DOHH2 (cell line): ENCODE data around the gene EEIG1.

Experiments
- H3F3A ChIP-seq: fragments of 200-600 bp; sonication (generic), shearing (Covaris generic); 2 replicates; pipeline ENCODE4 v1.6.0; 2016; ENCODE audit warnings: antibody characterized with exemption, mild to moderate bottlenecking; ENCODE audit not compliant: control insufficient read depth, insufficient read depth
- H3K27ac ChIP-seq: fragments of 200-600 bp; sonication (generic); 2 replicates; pipeline ENCODE4 v1.5.1; 2014; ENCODE audit warnings: low read depth, mild to moderate bottlenecking, low read length, moderate library complexity
- H3K27me3 ChIP-seq: fragments of 200-600 bp; sonication (generic); 2 replicates; pipeline ENCODE4 v1.6.1; 2014; ENCODE audit warnings: mild to moderate bottlenecking, low read length, mixed read lengths; ENCODE audit not compliant: control insufficient read depth
- H3K36me3 ChIP-seq: fragments of 200-600 bp; sonication (generic); 2 replicates; pipeline ENCODE4 v1.6.1; 2014; ENCODE audit warnings: mild to moderate bottlenecking, low read length, moderate library complexity, mixed read lengths; ENCODE audit not compliant: control insufficient read depth
- H3K4me1 ChIP-seq: fragments of 200-600 bp; sonication (generic); 2 replicates; pipeline ENCODE4 v1.6.1; 2014; ENCODE audit warnings: mild to moderate bottlenecking, low read length, mixed read lengths; ENCODE audit not compliant: control insufficient read depth
- H3K4me2 ChIP-seq: fragments of 200-600 bp; sonication (generic); 2 replicates; pipeline ENCODE4 v1.6.0; 2014; ENCODE audit warnings: mild to moderate bottlenecking, low read length, moderate library complexity
- H3K4me3 ChIP-seq: fragments of 200-600 bp; sonication (generic); 2 replicates; pipeline ENCODE4 v1.5.1; 2014; ENCODE audit warnings: mild to moderate bottlenecking, low read length, mixed read lengths
- H3K79me2 ChIP-seq: fragments of 200-600 bp; sonication (generic); 2 replicates; pipeline ENCODE4 v1.6.1; 2014; ENCODE audit warnings: mild to moderate bottlenecking, low read length, mixed read lengths; ENCODE audit not compliant: control insufficient read depth
- H3K9me2 ChIP-seq: fragments of 200-600 bp; sonication (generic); replicated peaks from 2 replicates; pipeline ENCODE4 v1.6.1; 2014; ENCODE audit warnings: mild to moderate bottlenecking, low read length, mixed read lengths; ENCODE audit not compliant: control insufficient read depth
- H3K9me3 ChIP-seq: fragments of 200-600 bp; sonication (generic); 2 replicates; pipeline ENCODE4 v1.6.1; 2014; ENCODE audit warnings: antibody characterized with exemption, low read length, mixed read lengths; ENCODE audit not compliant: control insufficient read depth, insufficient read depth
- H4K20me1 ChIP-seq: fragments of 200-600 bp; sonication (generic); 2 replicates; pipeline ENCODE4 v1.6.0; 2014; ENCODE audit warnings: low read depth, mild to moderate bottlenecking, antibody characterized with exemption, low read length, moderate library complexity; ENCODE audit not compliant: control insufficient read depth, insufficient read depth
- EZH2phosphoT487 ChIP-seq: fragments of 200-600 bp; sonication (generic); IDR thresholded peaks from 2 replicates; pipeline ENCODE4 v1.6.1; 2017; ENCODE audit warnings: borderline replicate concordance, mild to moderate bottlenecking, antibody characterized with exemption, low read length, moderate library complexity, mixed read lengths
- TF ChIP-seq, protein P1 (sequence below): fragments of 200-600 bp; sonication (generic); IDR thresholded peaks from one replicate; pipeline ENCODE4 v1.5.1; 2014; ENCODE audit warnings: antibody characterized with exemption, mild to moderate bottlenecking, low read depth, low read length; ENCODE audit not compliant: poor library complexity, severe bottlenecking

The EEIG1 gene

DNA sequence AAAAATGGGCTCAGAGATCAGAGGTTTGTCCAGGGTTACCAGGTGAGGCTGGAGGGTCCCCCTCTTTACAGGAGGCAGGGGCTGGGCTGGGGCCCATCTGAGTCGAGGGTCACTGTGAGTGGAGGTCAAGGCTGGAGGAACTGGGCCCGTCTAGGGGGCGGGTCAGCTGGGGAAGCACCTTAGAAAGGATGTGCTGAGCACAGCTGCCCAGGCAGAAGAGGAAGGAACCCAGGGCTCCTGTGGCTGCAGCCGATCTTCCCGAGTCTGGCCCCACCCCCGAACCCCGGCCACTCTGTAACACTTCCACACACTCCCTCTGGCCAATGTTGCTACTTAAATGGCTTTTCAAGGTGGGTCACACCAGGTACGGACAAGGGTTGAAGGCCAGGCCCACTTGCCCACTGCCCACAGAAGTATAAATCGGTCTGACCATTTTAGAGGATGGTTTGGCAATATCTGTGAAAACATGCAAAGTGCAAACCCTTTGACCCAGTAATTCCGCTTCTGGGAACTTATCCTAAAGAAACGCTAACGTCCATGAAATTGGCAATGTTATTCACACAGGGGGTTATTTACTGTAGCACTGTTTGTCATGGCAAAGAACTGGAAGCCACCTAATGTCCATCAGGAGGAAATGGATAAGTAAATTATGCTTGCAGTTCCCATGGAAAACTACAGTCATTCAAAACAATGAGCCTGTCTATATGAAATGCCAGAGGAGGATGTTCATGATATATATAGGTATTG is 30.5 kb upstream of the EEIG1 start:
- H3K4me2 ChIP-seq = peak overlapping the region; percentile 45
- H3K27me3 ChIP-seq = no peaks in the 10 kb centered on the region
- TF ChIP-seq EZH2phosphoT487 = no peak
- TF ChIP-seq, protein P1, sequence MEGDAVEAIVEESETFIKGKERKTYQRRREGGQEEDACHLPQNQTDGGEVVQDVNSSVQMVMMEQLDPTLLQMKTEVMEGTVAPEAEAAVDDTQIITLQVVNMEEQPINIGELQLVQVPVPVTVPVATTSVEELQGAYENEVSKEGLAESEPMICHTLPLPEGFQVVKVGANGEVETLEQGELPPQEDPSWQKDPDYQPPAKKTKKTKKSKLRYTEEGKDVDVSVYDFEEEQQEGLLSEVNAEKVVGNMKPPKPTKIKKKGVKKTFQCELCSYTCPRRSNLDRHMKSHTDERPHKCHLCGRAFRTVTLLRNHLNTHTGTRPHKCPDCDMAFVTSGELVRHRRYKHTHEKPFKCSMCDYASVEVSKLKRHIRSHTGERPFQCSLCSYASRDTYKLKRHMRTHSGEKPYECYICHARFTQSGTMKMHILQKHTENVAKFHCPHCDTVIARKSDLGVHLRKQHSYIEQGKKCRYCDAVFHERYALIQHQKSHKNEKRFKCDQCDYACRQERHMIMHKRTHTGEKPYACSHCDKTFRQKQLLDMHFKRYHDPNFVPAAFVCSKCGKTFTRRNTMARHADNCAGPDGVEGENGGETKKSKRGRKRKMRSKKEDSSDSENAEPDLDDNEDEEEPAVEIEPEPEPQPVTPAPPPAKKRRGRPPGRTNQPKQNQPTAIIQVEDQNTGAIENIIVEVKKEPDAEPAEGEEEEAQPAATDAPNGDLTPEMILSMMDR = no peak
- no peaks in the 10 kb centered on the region for H4K20me1 ChIP-seq
- H3K9me3 ChIP-seq = no peaks in the 10 kb centered on the region
- H3K9me2 ChIP-seq = no peaks in the 10 kb centered on the region
- no peaks in the 10 kb centered on the region for H3K36me3 ChIP-seq
- peaks cover 51% of the 10 kb centered on the region for H3K4me1 ChIP-seq
- H3K79me2 ChIP-seq = peaks cover 6% of the 10 kb centered on the region
- H3K4me3 ChIP-seq = no peak overlapping the region
- no peak overlapping the region for H3K27ac ChIP-seq
- peaks cover 16% of the 10 kb centered on the region for H3F3A ChIP-seq

DNA sequence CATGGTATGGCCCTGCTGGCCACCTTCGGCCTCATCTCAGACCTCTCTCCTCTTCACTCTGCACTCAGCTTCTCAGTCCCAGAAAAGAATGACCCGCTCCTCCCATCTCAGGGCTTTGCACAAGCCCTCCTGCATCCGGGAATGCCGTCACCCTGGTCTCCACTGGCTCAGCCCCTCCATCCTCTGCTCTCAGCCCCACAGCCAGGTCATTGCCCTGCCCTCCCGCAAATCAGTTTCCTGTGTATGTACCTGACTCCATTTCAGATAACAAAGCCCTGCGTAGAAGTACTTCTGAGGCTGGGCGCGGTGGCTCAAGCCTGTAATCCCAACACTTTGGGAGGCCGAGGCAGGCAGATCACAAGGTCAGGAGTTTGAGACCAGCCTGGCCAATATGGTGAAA is 28.9 kb upstream of the EEIG1 start:
- Histone ChIP-seq H3K36me3 (no peaks in the 10 kb centered on the region), H3K27me3 (no peaks in the 10 kb centered on the region), H3K9me2 (no peaks in the 10 kb centered on the region), H3K4me3 (no peak overlapping the region), H3K79me2 (peaks cover 6% of the 10 kb centered on the region), H3K9me3 (no peaks in the 10 kb centered on the region), H3K27ac (no peak overlapping the region), H4K20me1 (no peaks in the 10 kb centered on the region), H3F3A (peaks cover 19% of the 10 kb centered on the region), H3K4me1 (peaks cover 57% of the 10 kb centered on the region), H3K4me2 (no peak overlapping the region)
- TF ChIP-seq, protein P1 = no peak
- TF ChIP-seq EZH2phosphoT487 = no peak

DNA sequence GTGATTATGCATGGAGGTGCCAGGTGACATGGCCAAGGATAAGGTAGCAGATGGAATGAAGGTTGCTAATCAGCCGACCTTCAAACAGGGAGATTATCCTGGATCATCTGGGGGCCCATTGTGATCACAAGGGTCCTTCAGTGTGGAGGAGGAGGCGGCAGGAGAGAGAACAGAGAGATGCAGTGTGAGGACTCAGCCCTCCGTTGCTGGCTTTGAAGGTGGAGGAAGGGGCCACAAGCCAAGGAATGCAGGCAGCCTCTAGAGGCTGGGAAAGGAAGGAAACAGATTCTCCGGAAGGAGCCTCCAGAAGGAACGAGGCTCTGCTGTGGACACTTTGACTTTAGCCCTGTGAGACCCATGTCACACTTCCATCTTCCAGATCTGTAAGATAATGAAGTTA is 27.4 kb upstream of the EEIG1 start:
- H3K36me3 ChIP-seq = no peaks in the 10 kb centered on the region
- peak overlapping the region; percentile 94 for H3K27ac ChIP-seq
- H4K20me1 ChIP-seq = no peaks in the 10 kb centered on the region
- TF ChIP-seq, protein P1 = no peak
- TF ChIP-seq EZH2phosphoT487 = no peak
- H3F3A ChIP-seq = peaks cover 19% of the 10 kb centered on the region
- no peaks in the 10 kb centered on the region for H3K9me3 ChIP-seq
- H3K27me3 ChIP-seq = no peaks in the 10 kb centered on the region
- peaks cover 57% of the 10 kb centered on the region for H3K4me1 ChIP-seq
- no peaks in the 10 kb centered on the region for H3K9me2 ChIP-seq
- H3K4me3 ChIP-seq = peak overlapping the region; percentile 71
- H3K4me2 ChIP-seq = peak overlapping the region; percentile 90
- peaks cover 6% of the 10 kb centered on the region for H3K79me2 ChIP-seq
